Liver (tissue), 9 donors: ENCODE results near the gene ATP10B. TPM values are rescaled to one million over a fixed set of nuclear protein-coding genes. Genes with fewer than 3 reads are reported as not detected.

Experiments used
- DNase-seq: peaks from one replicate; pipeline ENCODE4 v3.0.0-alpha.2; 2017; ENCODE audit warnings: low spot score
- H3K27ac ChIP-seq, 2 donors: one replicate each; pipeline ENCODE4 v1.7.0; 2013; ENCODE audit warnings: inconsistent platforms in 2 of 2, low read length in 2 of 2, control low read depth in 1 of 2, low read depth in 1 of 2, mild to moderate bottlenecking in 1 of 2
- H3K27me3 ChIP-seq, 4 donors: one replicate each; pipeline versions ENCODE4 v1.6.1 to v1.7.0; 2013; ENCODE audit warnings: low read length in 3 of 4, inconsistent platforms in 1 of 4, mild to moderate bottlenecking in 1 of 4, moderate library complexity in 1 of 4; ENCODE audit not compliant: control insufficient read depth in 4 of 4, insufficient read depth in 4 of 4
- H3K36me3 ChIP-seq, 4 donors: one replicate each; pipeline versions ENCODE4 v1.6.1 to v1.7.0; 2013; ENCODE audit warnings: low read length in 3 of 4, mild to moderate bottlenecking in 3 of 4, low read depth in 1 of 4, moderate library complexity in 1 of 4; ENCODE audit not compliant: control insufficient read depth in 4 of 4, insufficient read depth in 3 of 4
- H3K4me1 ChIP-seq, 4 donors: one replicate each; pipeline versions ENCODE4 v1.6.1 to v1.7.0; 2013; ENCODE audit warnings: low read length in 3 of 4, mild to moderate bottlenecking in 3 of 4, moderate library complexity in 1 of 4; ENCODE audit not compliant: control insufficient read depth in 4 of 4, insufficient read depth in 4 of 4
- H3K4me3 ChIP-seq, 3 donors: one replicate each; pipeline versions ENCODE4 v1.6.1 to v1.7.0; 2013; ENCODE audit warnings: low read length in 3 of 3, control low read depth in 1 of 3, low read depth in 1 of 3, mild to moderate bottlenecking in 1 of 3
- H3K9ac ChIP-seq, 2 donors: one replicate each; pipeline ENCODE4 v1.7.0; 2013; ENCODE audit warnings: low read length in 2 of 2, mild to moderate bottlenecking in 2 of 2, moderate library complexity in 2 of 2, control low read depth in 1 of 2, low read depth in 1 of 2
- H3K9me3 ChIP-seq, 4 donors: one replicate each; pipeline versions ENCODE4 v1.6.1 to v1.7.0; 2013; ENCODE audit warnings: low read length in 3 of 4; ENCODE audit not compliant: control insufficient read depth in 4 of 4
- ATF3 ChIP-seq: IDR thresholded peaks from 2 replicates; pipeline ENCODE4 v1.6.1; 2016; ENCODE audit warnings: antibody characterized with exemption
- EGR1 ChIP-seq, 2 donors: IDR thresholded peaks; 2 replicates each; pipeline ENCODE4 v1.6.1; 2016 to 2018; ENCODE audit warnings: antibody characterized with exemption in 2 of 2, low read depth in 2 of 2
- FOXA1 ChIP-seq: IDR thresholded peaks from 2 replicates; pipeline ENCODE4 v1.6.1; 2016; ENCODE audit warnings: antibody characterized with exemption
- FOXA2 ChIP-seq: IDR thresholded peaks from 2 replicates; pipeline ENCODE4 v1.6.1; 2016; ENCODE audit warnings: antibody characterized with exemption
- GABPA ChIP-seq, 2 donors: IDR thresholded peaks in 1 of 2; conservative IDR thresholded peaks in 1 of 2; 2 replicates each; pipeline ENCODE4 v1.6.1; 2016; ENCODE audit warnings: antibody characterized with exemption in 2 of 2, mild to moderate bottlenecking in 1 of 2, moderate library complexity in 1 of 2
- HNF4G ChIP-seq: IDR thresholded peaks from 2 replicates; pipeline ENCODE4 v1.6.1; 2016; ENCODE audit warnings: antibody characterized with exemption
- JUND ChIP-seq, 2 donors: IDR thresholded peaks; 2 replicates each; pipeline ENCODE4 v1.6.1; 2016; ENCODE audit warnings: antibody characterized with exemption in 2 of 2
- MAX ChIP-seq: IDR thresholded peaks from 2 replicates; pipeline ENCODE4 v1.6.1; 2016; ENCODE audit warnings: antibody characterized with exemption
- RAD21 ChIP-seq, 2 donors: IDR thresholded peaks; 2 replicates each; pipeline ENCODE4 v1.6.1; 2016; ENCODE audit warnings: antibody characterized with exemption in 2 of 2, mild to moderate bottlenecking in 2 of 2
- REST ChIP-seq: IDR thresholded peaks from 2 replicates; pipeline ENCODE4 v1.6.1; 2016; ENCODE audit warnings: antibody characterized with exemption, mild to moderate bottlenecking
- SP1 ChIP-seq: IDR thresholded peaks from 2 replicates; pipeline ENCODE4 v1.6.1; 2018; ENCODE audit warnings: antibody characterized with exemption, mild to moderate bottlenecking
- YY1 ChIP-seq: IDR thresholded peaks from 2 replicates; pipeline ENCODE4 v1.6.1; 2016; ENCODE audit warnings: antibody characterized with exemption, mild to moderate bottlenecking
- WGBS: extraction: QIAGEN DNeasy Blood & Tissue Kit; methylation state at CpG from one replicate; pipeline ENCODE4 v1.1.7; 2013; 5-methylcytosine and 5-hydroxymethylcytosine counted together
- polyA plus RNA-seq, 2 donors: library from polyadenylated mRNA; stranded (reverse) in 1 of 2; unstranded in 1 of 2; fragments of 200-250 nt in 1 of 2; fragments of >200 nt in 1 of 2; fragmentation: Nextera tagmentation in 1 of 2; extraction: Ambion mirVana in 1 of 2; gene quantifications; one replicate each; pipeline versions ENCODE4 v1.2.1 to v1.2.3, GENCODE V29; 2013 to 2015
- total RNA-seq, 2 donors: library from RNA; depleted of rRNA; stranded (reverse); fragments of >200 nt; gene quantifications; one replicate each; pipeline ENCODE4 v1.2.3, GENCODE V29; 2014
- donor health status: healthy.
- donor health status: healthy.
- donor health status: healthy.
- donor health status: healthy.
- donor health status: healthy.

ATP10B gene
- total and polyA plus RNA-seq, 4 donors, result 0.05 to 0.67 (median 0.05) TPM; not detected in 1

GRCh38 chr5:160543395-160543794 lies 308.6 kb downstream of the ATP10B start:
- H3K36me3 ChIP-seq, result no peaks in the 10 kb centered on the region
- TF ChIP-seq JUND (IDR thresholded peaks at IDR 0.05), result no peak
- TF ChIP-seq RAD21 (IDR thresholded peaks at IDR 0.05), result no peak
- no peak for TF ChIP-seq EGR1 (IDR thresholded peaks at IDR 0.05; ENCODE audit: low read depth in 2 of 2)
- no peak for TF ChIP-seq SP1
- no peak for DNase-seq
- peaks cover 0 to 3% (median 0%) of the 10 kb centered on the region in 4 donors for H3K9me3 ChIP-seq
- 66% methylated on average over 1 of the region's 1 CpG for WGBS
- no peak overlapping the region for H3K27ac ChIP-seq
- peaks cover 0 to 2% (median 0%) of the 10 kb centered on the region in 4 donors for H3K27me3 ChIP-seq
- H3K4me1 ChIP-seq, result no peaks in the 10 kb centered on the region
- no peak overlapping the region for H3K9ac ChIP-seq
- H3K4me3 ChIP-seq, result no peak overlapping the region

- TF ChIP-seq RAD21 (IDR thresholded peaks at IDR 0.05) (no peak), SP1 (no peak), JUND (IDR thresholded peaks at IDR 0.05) (no peak), YY1 (no peak), REST (no peak), ATF3 (no peak), MAX (no peak), FOXA2 (no peak)
- Histone ChIP-seq H3K4me3 (no peak overlapping the region), H3K27ac (no peak overlapping the region), H3K9me3 (peaks cover 0 to 3% (median 0%) of the 10 kb centered on the region in 4 donors), H3K27me3 (peaks cover 0 to 2% (median 0%) of the 10 kb centered on the region in 4 donors), H3K9ac (no peak overlapping the region), H3K36me3 (no peaks in the 10 kb centered on the region), H3K4me1 (no peaks in the 10 kb centered on the region)
- no peak for DNase-seq
- 77% methylated on average over 2 of the region's 2 CpGs for WGBS
Observed at GRCh38 chr5:160542840-160543239, 309.2 kb downstream of the ATP10B start.

- Histone ChIP-seq H3K9ac (no peak overlapping the region), H3K36me3 (no peaks in the 10 kb centered on the region), H3K9me3 (peaks cover 0 to 3% (median 0%) of the 10 kb centered on the region in 4 donors), H3K4me3 (no peak overlapping the region), H3K4me1 (no peaks in the 10 kb centered on the region), H3K27me3 (peaks cover 0 to 2% (median 0%) of the 10 kb centered on the region in 4 donors), H3K27ac (no peak overlapping the region)
- TF ChIP-seq GABPA (IDR thresholded peaks at IDR 0.05 in 1 of 2, conservative IDR thresholded peaks at IDR 0.05 in 1 of 2), result no peak
- no peak for TF ChIP-seq HNF4G
- TF ChIP-seq FOXA1, result no peak
- TF ChIP-seq EGR1 (IDR thresholded peaks at IDR 0.05; ENCODE audit: low read depth in 2 of 2), result no peak
- 88% methylated on average over 4 of the region's 4 CpGs for WGBS
- no peak for DNase-seq
Observed at GRCh38 chr5:160542281-160542680, 309.7 kb downstream of the ATP10B start.
